CD14-positive monocyte (primary cell): ENCODE measurements around the gene FNDC5. TPM values are rescaled to one million over a fixed set of nuclear protein-coding genes. Genes with fewer than 3 reads are reported as not detected.

Source experiments
- DNase-seq, 3 donors: peaks; one replicate each; pipeline ENCODE4 v3.0.0-alpha.2; 2011 to 2022
- H2AFZ ChIP-seq: 2 replicates; pipeline ENCODE4 v1.6.0; 2012; ENCODE audit warnings: mild to moderate bottlenecking, low read depth, low read length, inconsistent platforms; ENCODE audit not compliant: insufficient read depth, poor library complexity, severe bottlenecking
- H3K27ac ChIP-seq, 2 donors: 1 replicate in 1 of 2; 2 replicates in 1 of 2; pipeline ENCODE4 v1.5.1; 2012 to 2013; ENCODE audit warnings: low read length in 2 of 2, control low read depth in 1 of 2, inconsistent platforms in 1 of 2, low read depth in 1 of 2, mild to moderate bottlenecking in 1 of 2
- H3K27me3 ChIP-seq, 2 donors: one replicate each; pipeline versions ENCODE4 v1.6.0 to v1.6.1; 2011 to 2013; ENCODE audit warnings: low read length in 2 of 2; ENCODE audit not compliant: control insufficient read depth in 2 of 2, insufficient read depth in 2 of 2
- H3K36me3 ChIP-seq, 2 donors: replicated peaks in 1 of 2; 1 replicate in 1 of 2; 2 replicates in 1 of 2; pipeline versions ENCODE4 v1.5.1 to v1.6.1; 2012 to 2013; ENCODE audit warnings: low read length in 2 of 2, control low read depth in 1 of 2, inconsistent platforms in 1 of 2, mild to moderate bottlenecking in 1 of 2; ENCODE audit not compliant: insufficient read depth in 2 of 2, control insufficient read depth in 1 of 2
- H3K4me1 ChIP-seq, 2 donors: 1 replicate in 1 of 2; 2 replicates in 1 of 2; pipeline versions ENCODE4 v1.5.1 to v1.6.1; 2012 to 2013; ENCODE audit warnings: low read length in 2 of 2, control low read depth in 1 of 2, inconsistent platforms in 1 of 2, mild to moderate bottlenecking in 1 of 2, moderate library complexity in 1 of 2; ENCODE audit not compliant: insufficient read depth in 2 of 2, control insufficient read depth in 1 of 2
- H3K4me2 ChIP-seq: replicated peaks from 2 replicates; pipeline ENCODE3; 2012; ENCODE audit warnings: low read length, moderate library complexity, mild to moderate bottlenecking; ENCODE audit not compliant: poor library complexity, severe bottlenecking; ENCODE audit errors: extremely low read depth
- H3K4me3 ChIP-seq, 3 experiments: fragments of 200-600 bp in 1 of 3; sonication (generic) in 1 of 3; replicated peaks in 1 of 3; 1 replicate in 2 of 3; 2 replicates in 1 of 3; pipeline ENCODE4 v1.5.1; 2011 to 2013; ENCODE audit warnings: low read length in 3 of 3, mild to moderate bottlenecking in 3 of 3, control low read depth in 2 of 3, low read depth in 2 of 3, inconsistent platforms in 1 of 3, moderate library complexity in 1 of 3
- H3K79me2 ChIP-seq: 2 replicates; pipeline ENCODE4 v1.6.0; 2012; ENCODE audit warnings: mild to moderate bottlenecking, control low read depth, inconsistent platforms, low read length, moderate library complexity; ENCODE audit not compliant: insufficient read depth
- H3K9ac ChIP-seq: 2 replicates; pipeline ENCODE4 v1.6.0; 2017; ENCODE audit warnings: low read length, mild to moderate bottlenecking; ENCODE audit not compliant: insufficient read depth, poor library complexity, severe bottlenecking
- H3K9me3 ChIP-seq, 2 donors: replicated peaks in 1 of 2; 1 replicate in 1 of 2; 2 replicates in 1 of 2; pipeline versions ENCODE4 v1.5.1 to v1.6.1; 2012 to 2013; ENCODE audit warnings: low read length in 2 of 2, control low read depth in 1 of 2; ENCODE audit not compliant: control insufficient read depth in 1 of 2, insufficient read depth in 1 of 2
- H4K20me1 ChIP-seq: 2 replicates; pipeline ENCODE4 v1.6.0; 2012; ENCODE audit warnings: mild to moderate bottlenecking, low read length, control low read depth, moderate library complexity; ENCODE audit not compliant: insufficient read depth
- H3K27ac Mint-ChIP-seq, 7 donors: one replicate each; pipeline ENCODE4 v1.8.0; 2020; ENCODE audit warnings: mild to moderate bottlenecking in 7 of 7, mixed read lengths in 7 of 7, moderate library complexity in 6 of 7, inconsistent platforms in 2 of 7
- H3K27me3 Mint-ChIP-seq, 3 donors: one replicate each; pipeline ENCODE4 v1.8.0; 2021 to 2022; ENCODE audit warnings: low read depth in 3 of 3, mild to moderate bottlenecking in 3 of 3, mixed read lengths in 3 of 3, moderate library complexity in 3 of 3, inconsistent platforms in 1 of 3
- H3K36me3 Mint-ChIP-seq, 2 donors: one replicate each; pipeline ENCODE4 v1.8.0; 2020; ENCODE audit warnings: mixed read lengths in 2 of 2, inconsistent platforms in 1 of 2, mild to moderate bottlenecking in 1 of 2
- H3K4me1 Mint-ChIP-seq: one replicate; pipeline ENCODE4 v1.8.0; 2020; ENCODE audit warnings: mild to moderate bottlenecking, mixed read lengths
- H3K4me3 Mint-ChIP-seq, 2 donors: one replicate each; pipeline ENCODE4 v1.8.0; 2020; ENCODE audit warnings: mild to moderate bottlenecking in 2 of 2, mixed read lengths in 2 of 2, moderate library complexity in 1 of 2
- H3K9me3 Mint-ChIP-seq, 7 donors: one replicate each; pipeline ENCODE4 v1.8.0; 2020 to 2022; ENCODE audit warnings: mixed read lengths in 7 of 7, mild to moderate bottlenecking in 6 of 7, moderate library complexity in 6 of 7, inconsistent platforms in 2 of 7
- CTCF ChIP-seq: fragments of 200-600 bp; IDR thresholded peaks from one replicate; pipeline ENCODE4 v1.8.0; 2022; ENCODE audit warnings: antibody characterized with exemption, mild to moderate bottlenecking
- WGBS: methylation state at CpG from one replicate; pipeline ENCODE4 v1.1.5; 2013; ENCODE audit warnings: missing lambda C conversion rate; ENCODE audit not compliant: insufficient coverage; 5-methylcytosine and 5-hydroxymethylcytosine counted together
- intact Hi-C, 2 donors: fragments of 100-400 bp; cut with micrococcal nuclease; formaldehyde crosslinking; loops; one replicate each; pipeline versions ENCODE4 v1.15.0 to v1.15.1; 2023
- polyA plus RNA-seq, 3 donors: library from polyadenylated mRNA; depleted of rRNA in 1 of 3; unstranded in 2 of 3; stranded (reverse) in 1 of 3; fragments of 300-500 nt in 2 of 3; fragments of >200 nt in 1 of 3; fragmentation: Illumina TruSeq in 2 of 3; gene quantifications; 1 replicate in 2 of 3; 2 replicates in 1 of 3; pipeline ENCODE4 v1.2.3, GENCODE V29; 2012 to 2021

The FNDC5 gene
- polyA plus RNA-seq, 3 donors, result not detected

GRCh38 chr1:32886004-32886827 is 15.5 kb upstream of the FNDC5 start, which contains the start of gene HPCA:
Gene HPCA, plus strand, starts transcription at chr1:32886491. Its CDS starts 2,408 bp downstream, at chr1:32888899.
- no peak within 1 kb of the TSS for H3K4me2 ChIP-seq
- peak; percentile 41 for TF ChIP-seq CTCF
- intact Hi-C loops, result no loop called here
- no peaks in the 10 kb centered on the region for H3K4me1 Mint-ChIP-seq
- H3K4me3 Mint-ChIP-seq, result peak within 1 kb of the TSS in 1 of 2 donors; percentile 76
- H3K9ac ChIP-seq, result no peak within 1 kb of the TSS
- H3K27ac ChIP-seq, result no peak within 1 kb of the TSS
- H4K20me1 ChIP-seq, result no peaks in the 10 kb centered on the region
- WGBS, result 4% methylated on average over 65 of the region's 79 CpGs
- H3K27me3 Mint-ChIP-seq, result peaks cover 58 to 77% (median 68%) of the 10 kb centered on the region in 3 donors
- H3K9me3 Mint-ChIP-seq, result peaks cover 0 to 10% (median 3%) of the 10 kb centered on the region in 7 donors
- no peaks in the 10 kb centered on the region for H3K79me2 ChIP-seq
- H3K27me3 ChIP-seq, result peaks cover 5 to 72% of the 10 kb centered on the region in 2 donors
- H2AFZ ChIP-seq, result no peak within 1 kb of the TSS
- no peak within 1 kb of the TSS for H3K27ac Mint-ChIP-seq
- H3K36me3 ChIP-seq, result no peaks in the 10 kb centered on the region
- peaks cover 0 to 4% of the 10 kb centered on the region in 2 donors for H3K9me3 ChIP-seq
- H3K36me3 Mint-ChIP-seq, result no peaks in the 10 kb centered on the region
- no peak within 1 kb of the TSS for H3K4me3 ChIP-seq
- DNase-seq, result no peak
- no peaks in the 10 kb centered on the region for H3K4me1 ChIP-seq

GRCh38 chr1:32885676-32886003 is 14.9 kb upstream of the FNDC5 start:
- no peak overlapping the region for H3K27ac Mint-ChIP-seq
- peaks cover 57 to 73% (median 66%) of the 10 kb centered on the region in 3 donors for H3K27me3 Mint-ChIP-seq
- peaks cover 0 to 10% (median 3%) of the 10 kb centered on the region in 7 donors for H3K9me3 Mint-ChIP-seq
- WGBS, result 27% methylated on average over 8 of the region's 8 CpGs
- no peak for DNase-seq
- Histone ChIP-seq H3K4me1 (no peaks in the 10 kb centered on the region), H3K27me3 (peaks cover 4 to 72% of the 10 kb centered on the region in 2 donors), H3K9ac (no peak overlapping the region), H3K36me3 (no peaks in the 10 kb centered on the region), H3K9me3 (peaks cover 0 to 4% of the 10 kb centered on the region in 2 donors), H2AFZ (no peak overlapping the region), H3K79me2 (no peaks in the 10 kb centered on the region), H3K4me2 (no peak overlapping the region), H4K20me1 (no peaks in the 10 kb centered on the region), H3K27ac (no peak overlapping the region), H3K4me3 (no peak overlapping the region)
- intact Hi-C loops, result no loop called here
- H3K4me3 Mint-ChIP-seq, result peak overlapping the region in 1 of 2 donors; percentile 76
- TF ChIP-seq CTCF, result no peak
- H3K36me3 Mint-ChIP-seq, result no peaks in the 10 kb centered on the region
- no peaks in the 10 kb centered on the region for H3K4me1 Mint-ChIP-seq
